GM12891 (cell line): ENCODE measurements around the gene SIRPA.

ENCODE experiments used
- DNase-seq: peaks from one replicate; pipeline ENCODE4 v3.0.0; 2011; ENCODE audit warnings: low spot score; ENCODE audit not compliant: insufficient read length
- FAIRE-seq: peaks from 2 replicates; lab custom pipeline; 2011; peaks lifted over from hg19 to GRCh38; lab: Jason Lieb, UNC
- PAX5 ChIP-seq: IDR thresholded peaks from 2 replicates; pipeline ENCODE4 v1.6.1; 2011; ENCODE audit warnings: low read length, moderate library complexity, mild to moderate bottlenecking; ENCODE audit not compliant: insufficient read depth, severe bottlenecking
- POLR2A ChIP-seq: IDR thresholded peaks from 2 replicates; pipeline ENCODE4 v1.6.1; 2011; ENCODE audit warnings: low read depth, low read length, control low read depth
- POLR2AphosphoS5 ChIP-seq: IDR thresholded peaks from 2 replicates; pipeline ENCODE4 v1.6.1; 2011; ENCODE audit warnings: low read depth, low read length, control low read depth
- POU2F2 ChIP-seq: IDR thresholded peaks from 2 replicates; pipeline ENCODE4 v1.6.1; 2011; ENCODE audit warnings: low read depth, mild to moderate bottlenecking, control low read depth, low read length, moderate library complexity
- SPI1 ChIP-seq: IDR thresholded peaks from 2 replicates; pipeline ENCODE4 v1.6.1; 2011; ENCODE audit warnings: low read depth, low read length, control low read depth
- TAF1 ChIP-seq: IDR thresholded peaks from 2 replicates; pipeline ENCODE4 v1.6.1; 2011; ENCODE audit warnings: low read depth, low read length, control low read depth

SIRPA gene

GRCh38 chr20:1951436-1952115 lies 56.4 kb downstream of the SIRPA start:
- TF ChIP-seq POLR2AphosphoS5 (no peak), TAF1 (no peak), POU2F2 (no peak), PAX5 (no peak), POLR2A (no peak), SPI1 (no peak)
- FAIRE-seq (no peak), DNase-seq (no peak)

- no peak for TF ChIP-seq POU2F2
- TF ChIP-seq POLR2AphosphoS5 = no peak
- no peak for TF ChIP-seq SPI1
- no peak for TF ChIP-seq POLR2A
- TF ChIP-seq PAX5 = no peak
- no peak for TF ChIP-seq TAF1
- peak; percentile 32 for DNase-seq
- peak; percentile 75 for FAIRE-seq
Observed at GRCh38 chr20:1952737-1953530, 57.7 kb downstream of the SIRPA start.

- no peak for TF ChIP-seq PAX5
- TF ChIP-seq POLR2A = no peak
- TF ChIP-seq TAF1 = no peak
- TF ChIP-seq POLR2AphosphoS5 = no peak
- TF ChIP-seq SPI1 = no peak
- TF ChIP-seq POU2F2 = no peak
- DNase-seq (no peak), FAIRE-seq (no peak)
Observed at GRCh38 chr20:1953621-1954020, 58.4 kb downstream of the SIRPA start.

- DNase-seq (no peak), FAIRE-seq (no peak)
- TF ChIP-seq POU2F2 (no peak), PAX5 (no peak), POLR2AphosphoS5 (no peak), SPI1 (no peak), POLR2A (no peak), TAF1 (no peak)
Observed at GRCh38 chr20:1955217-1955616, 60.0 kb downstream of the SIRPA start.

DNA sequence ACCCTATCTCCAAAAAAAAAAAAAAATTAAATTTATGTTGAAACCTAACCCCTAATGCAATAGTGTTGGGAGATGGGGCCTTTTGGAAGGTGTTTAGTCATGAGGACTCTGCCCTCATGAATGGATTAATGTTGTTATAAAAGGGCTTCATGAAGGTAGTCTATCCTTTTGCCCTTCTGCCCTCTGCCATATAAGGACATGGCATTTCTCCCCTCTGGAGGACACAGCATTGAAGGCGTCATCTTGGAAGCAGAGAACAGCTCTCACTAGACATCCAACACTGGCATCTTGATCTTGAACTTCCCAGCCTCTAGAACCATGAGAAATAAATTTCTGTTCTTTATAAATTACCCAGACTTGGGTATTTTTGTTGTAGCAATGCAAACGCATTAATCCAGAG lies 63.2 kb downstream of the SIRPA start:
- DNase-seq (no peak), FAIRE-seq (no peak)
- TF ChIP-seq POU2F2 = no peak
- TF ChIP-seq TAF1 = no peak
- no peak for TF ChIP-seq PAX5
- TF ChIP-seq POLR2AphosphoS5 = no peak
- TF ChIP-seq POLR2A = no peak
- no peak for TF ChIP-seq SPI1

DNA sequence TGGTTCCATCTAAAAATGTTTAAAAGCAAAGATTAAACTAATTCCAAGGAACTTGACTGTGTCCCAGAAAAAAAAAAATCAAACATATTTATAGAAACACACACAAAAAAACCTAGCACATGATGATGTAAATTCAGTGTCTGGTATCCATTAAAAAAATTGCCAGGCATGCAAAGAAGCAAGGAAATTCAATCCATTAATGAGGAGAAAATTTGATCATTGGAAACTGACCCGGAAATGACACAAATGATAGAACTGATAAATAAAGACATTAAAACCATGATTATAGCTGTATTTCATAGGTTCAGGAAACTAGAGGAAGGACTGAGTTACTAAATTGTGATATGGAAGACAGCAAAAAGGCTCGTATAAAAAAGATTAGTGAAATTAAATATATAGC lies 63.9 kb downstream of the SIRPA start:
- no peak for DNase-seq
- TF ChIP-seq TAF1 = no peak
- TF ChIP-seq POLR2AphosphoS5 = no peak
- no peak for TF ChIP-seq POLR2A
- no peak for TF ChIP-seq PAX5
- no peak for TF ChIP-seq SPI1
- no peak for TF ChIP-seq POU2F2
- FAIRE-seq = no peak

GRCh38 chr20:1961374-1961773 lies 66.2 kb downstream of the SIRPA start:
- TF ChIP-seq POU2F2 = no peak
- FAIRE-seq (no peak), DNase-seq (no peak)

- TF ChIP-seq TAF1 = no peak
- TF ChIP-seq POLR2AphosphoS5 = no peak
- TF ChIP-seq POU2F2 = no peak
- no peak for TF ChIP-seq PAX5
- TF ChIP-seq SPI1 = no peak
- no peak for TF ChIP-seq POLR2A
- DNase-seq (no peak), FAIRE-seq (no peak)
Observed at GRCh38 chr20:1964061-1964460, 68.9 kb downstream of the SIRPA start.

- DNase-seq (no peak), FAIRE-seq (no peak)
- no peak for TF ChIP-seq POLR2AphosphoS5
- TF ChIP-seq SPI1 = no peak
- TF ChIP-seq TAF1 = no peak
- no peak for TF ChIP-seq POU2F2
Observed at GRCh38 chr20:1964659-1965405, 69.6 kb downstream of the SIRPA start.
